Stimulated activated CD8-positive, alpha-beta memory T cell treated with anti-CD3 and anti-CD28 coated beads, Interleukin-7, amount 100 ng/mL, for 4 hours (primary cell): ENCODE results near the gene PADI3.
"Not testable (repeated sequence)": the region's sequence is repeated elsewhere in the genome, so short reads cannot be mapped to it uniquely, and the experiment has no call there.

Source experiments
- DNase-seq, 2 donors: peaks; one replicate each; pipeline ENCODE4 v3.0.0-alpha.2; 2020; ENCODE audit warnings: low read depth in 2 of 2

Gene PADI3

GRCh38 chr1:17304151-17304825 lies 55.4 kb downstream of the PADI3 start:
- DNase-seq = no peak

- DNase-seq = no peak
These were observed 55.9 kb downstream of the PADI3 start for GRCh38 chr1:17304826-17305175.

DNA sequence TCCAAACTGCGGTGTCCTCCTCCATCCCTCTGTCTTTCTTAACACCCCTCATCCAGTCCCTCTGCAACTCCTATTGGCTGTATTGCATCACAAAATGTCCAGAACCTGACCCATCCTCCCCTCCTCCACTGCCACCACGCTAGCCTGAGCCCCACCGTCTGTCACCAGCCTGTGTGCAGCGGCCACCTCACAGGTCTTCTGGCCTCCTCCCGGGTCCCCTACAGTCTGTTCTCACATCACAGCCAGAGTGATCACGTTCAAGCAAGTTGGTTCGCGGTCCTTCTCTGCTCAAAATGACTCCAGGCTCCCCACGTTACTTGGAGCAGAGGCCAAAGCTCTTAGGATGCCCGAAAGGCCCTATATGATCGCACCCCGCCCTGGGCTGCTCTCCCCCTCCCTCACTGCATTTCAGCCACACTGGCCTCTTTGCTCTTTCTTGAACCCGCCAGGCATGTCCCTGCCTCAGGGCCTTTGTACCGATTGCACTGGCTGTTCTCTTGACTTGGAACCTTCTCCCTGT lies 56.7 kb downstream of the PADI3 start:
- no peak for DNase-seq

DNA sequence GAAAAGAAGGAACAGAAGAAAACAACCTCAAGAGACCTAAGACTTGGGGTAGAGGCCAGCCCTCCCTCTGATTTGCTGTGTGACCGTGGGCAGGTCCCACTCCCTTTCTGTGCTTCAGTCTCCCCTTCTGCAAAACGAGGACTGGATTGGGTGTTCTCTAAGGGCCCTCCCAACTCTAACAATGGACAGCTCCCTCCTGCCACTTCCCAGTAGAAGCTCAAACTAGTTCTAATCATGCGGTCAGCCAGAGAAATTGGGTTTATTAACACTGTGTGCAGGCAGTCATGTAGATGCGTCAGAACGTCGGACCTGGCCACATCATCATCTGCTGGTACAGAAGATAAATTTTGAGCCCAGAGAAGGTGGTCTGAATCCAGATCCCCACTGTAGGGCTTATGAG lies 57.5 kb downstream of the PADI3 start:
- DNase-seq = no peak

DNA sequence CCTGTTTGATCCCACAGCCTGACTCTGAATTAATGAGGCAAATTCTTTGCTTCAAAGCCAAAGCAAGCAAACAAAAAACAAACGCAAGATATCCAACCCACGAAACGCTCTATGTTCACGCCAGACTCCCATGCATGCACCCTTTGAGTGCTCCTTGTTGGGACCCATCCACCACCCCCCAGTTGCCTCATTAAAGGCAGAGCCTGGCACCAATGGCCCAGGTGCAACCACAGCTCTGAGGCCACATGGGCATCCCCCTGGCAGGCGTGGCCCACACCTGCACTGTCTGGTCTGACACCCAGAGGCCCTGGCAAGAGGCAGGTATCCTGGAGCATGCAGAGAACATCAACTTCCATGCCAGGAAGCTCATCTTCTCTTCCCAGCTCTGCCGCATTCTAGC lies 58.0 kb downstream of the PADI3 start:
- no peak for DNase-seq

DNA sequence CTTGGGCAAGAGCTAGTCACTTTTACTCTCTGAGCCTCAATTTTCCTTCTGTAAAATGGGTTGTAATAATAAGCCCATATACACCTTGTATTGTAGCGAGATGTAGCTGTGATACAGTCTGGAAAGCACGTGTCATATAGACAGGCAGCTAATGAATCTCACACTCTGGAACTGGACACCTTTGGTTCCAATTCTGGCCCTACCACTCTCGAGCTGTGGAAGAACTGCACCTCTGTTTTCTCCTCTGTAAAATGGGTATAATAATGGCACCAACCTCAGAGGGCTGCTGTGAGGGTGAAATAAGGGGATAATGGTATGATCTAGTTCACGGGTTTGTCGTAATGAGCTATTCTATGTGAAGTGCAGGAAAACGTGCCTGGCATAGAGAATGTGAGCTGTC lies 58.4 kb downstream of the PADI3 start:
- no peak for DNase-seq

GRCh38 chr1:17307946-17308345 lies 59.0 kb downstream of the PADI3 start, which contains the start of gene PADI4:
Gene PADI4 (plus strand): TSS chr1:17308197. CDS start chr1:17308223, 26 bp downstream.
- DNase-seq = no peak

- no peak for DNase-seq
These were observed 59.7 kb downstream of the PADI3 start for GRCh38 chr1:17308593-17308992.

GRCh38 chr1:17309426-17310067 lies 60.6 kb downstream of the PADI3 start:
- no peak for DNase-seq

DNA sequence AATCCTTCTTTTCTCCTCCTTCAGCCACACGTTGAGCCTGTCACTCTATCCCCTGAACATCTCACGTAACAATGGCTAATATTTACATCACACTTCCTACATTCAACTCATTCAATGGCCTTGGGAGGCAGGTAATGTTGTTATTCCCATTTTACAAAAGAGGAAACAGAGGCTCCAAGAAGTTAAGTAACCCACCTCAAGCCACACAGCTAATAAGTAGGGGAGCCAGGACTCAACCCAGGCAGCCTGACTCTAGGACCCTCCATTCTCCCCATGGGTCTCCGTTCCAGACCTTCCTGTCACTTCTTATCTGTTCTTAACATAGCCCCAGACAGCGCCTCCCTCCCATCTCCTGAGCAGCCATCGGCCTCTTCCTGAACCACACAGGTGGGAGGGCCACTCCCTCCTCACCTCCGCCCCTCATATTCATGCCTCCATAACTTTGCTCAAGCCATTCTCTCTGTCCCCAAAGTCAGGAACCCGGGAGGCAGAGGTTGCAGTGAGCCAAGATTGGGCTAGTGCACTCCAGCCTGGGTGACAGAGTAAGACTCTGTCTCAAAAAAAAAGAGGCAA lies 61.3 kb downstream of the PADI3 start:
- no peak for DNase-seq

GRCh38 chr1:17313530-17314309 lies 64.8 kb downstream of the PADI3 start:
- no peak for DNase-seq

GRCh38 chr1:17314491-17314971 lies 65.6 kb downstream of the PADI3 start:
- DNase-seq = no peak

DNA sequence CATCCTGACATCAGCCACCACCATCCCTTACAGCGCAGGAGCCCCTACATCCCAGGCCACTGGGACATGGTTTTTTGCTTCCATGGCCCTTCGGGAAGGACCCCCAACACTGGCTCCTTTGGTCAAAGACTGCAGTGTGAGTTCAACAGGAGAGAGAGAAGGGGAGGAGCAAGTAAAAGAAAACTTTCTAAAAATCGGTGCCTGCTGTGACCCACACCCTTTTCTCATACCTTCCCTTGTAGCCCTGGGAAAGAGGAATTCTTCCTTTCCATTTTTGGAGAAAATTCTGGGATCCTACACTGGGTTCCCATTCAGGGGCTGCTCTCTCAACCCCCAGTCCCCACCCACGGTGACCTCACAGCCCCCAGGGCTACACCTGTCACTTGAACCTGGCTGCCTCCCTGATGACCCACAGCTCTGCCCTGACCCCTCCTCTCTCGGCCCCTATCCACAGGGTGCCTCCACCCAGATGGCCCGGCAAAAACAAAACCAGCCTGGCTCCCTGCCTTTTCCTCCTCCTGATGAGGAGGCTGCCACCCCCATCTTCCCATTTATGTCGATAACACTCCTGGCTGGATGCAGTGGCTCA lies 66.7 kb downstream of the PADI3 start:
- no peak for DNase-seq

DNA sequence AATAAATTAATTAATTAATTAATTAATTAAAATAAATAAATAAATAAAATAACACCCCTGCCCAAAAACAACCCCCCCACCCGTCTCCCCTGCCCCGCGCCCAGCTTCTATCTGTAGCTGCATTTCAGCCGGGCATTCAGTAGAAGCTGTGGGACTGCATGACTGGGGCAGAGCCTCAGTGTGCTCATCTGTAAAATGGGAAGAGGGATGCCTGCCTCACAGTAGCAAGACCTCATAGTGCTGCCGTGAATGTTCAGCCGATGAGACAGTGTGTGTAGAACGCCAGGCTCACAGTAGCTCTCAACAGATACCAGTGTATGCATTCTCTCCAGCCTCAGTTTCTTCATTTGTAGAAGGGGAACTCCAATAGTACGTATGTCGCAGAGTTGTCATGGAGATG lies 67.8 kb downstream of the PADI3 start:
- DNase-seq = no peak

- no peak for DNase-seq
These were observed 69.4 kb downstream of the PADI3 start for GRCh38 chr1:17318262-17318661.

DNA sequence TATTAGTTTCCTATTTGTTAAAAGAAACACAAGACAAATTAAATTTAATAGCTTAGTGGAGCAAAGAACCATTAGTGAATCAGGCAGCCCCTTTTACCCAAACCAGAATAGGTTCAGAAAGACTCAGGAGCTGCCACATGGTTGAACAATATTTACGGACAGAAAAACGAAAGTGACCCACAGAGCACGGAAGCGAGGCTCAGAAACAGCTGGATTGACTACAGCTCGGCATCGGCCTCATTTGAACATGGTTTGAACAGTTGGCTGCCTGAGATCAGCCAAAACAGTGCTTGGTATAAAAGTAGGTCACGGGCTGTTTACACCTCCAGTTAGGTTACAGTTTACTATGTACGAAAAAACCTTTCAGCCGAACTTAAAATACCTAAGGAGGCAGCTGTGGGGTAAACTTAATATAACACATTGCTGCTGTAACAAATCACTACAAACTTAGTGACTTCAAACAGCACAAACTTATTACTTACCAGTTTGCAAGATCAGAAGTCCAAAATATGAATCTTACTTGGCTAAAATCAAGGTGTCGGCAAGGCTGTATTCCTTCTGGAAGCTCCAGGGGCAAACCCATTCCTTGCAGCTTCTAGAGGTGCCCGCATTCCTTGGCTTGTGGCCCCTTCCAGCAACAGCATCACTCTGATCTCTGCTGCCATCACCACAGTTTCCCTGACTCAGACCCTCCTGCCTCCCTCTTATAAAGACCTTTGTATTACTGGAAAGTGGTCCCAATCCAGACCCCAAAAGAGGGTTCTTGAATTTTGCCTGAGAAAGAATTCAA lies 70.9 kb downstream of the PADI3 start:
- no peak for DNase-seq

DNA sequence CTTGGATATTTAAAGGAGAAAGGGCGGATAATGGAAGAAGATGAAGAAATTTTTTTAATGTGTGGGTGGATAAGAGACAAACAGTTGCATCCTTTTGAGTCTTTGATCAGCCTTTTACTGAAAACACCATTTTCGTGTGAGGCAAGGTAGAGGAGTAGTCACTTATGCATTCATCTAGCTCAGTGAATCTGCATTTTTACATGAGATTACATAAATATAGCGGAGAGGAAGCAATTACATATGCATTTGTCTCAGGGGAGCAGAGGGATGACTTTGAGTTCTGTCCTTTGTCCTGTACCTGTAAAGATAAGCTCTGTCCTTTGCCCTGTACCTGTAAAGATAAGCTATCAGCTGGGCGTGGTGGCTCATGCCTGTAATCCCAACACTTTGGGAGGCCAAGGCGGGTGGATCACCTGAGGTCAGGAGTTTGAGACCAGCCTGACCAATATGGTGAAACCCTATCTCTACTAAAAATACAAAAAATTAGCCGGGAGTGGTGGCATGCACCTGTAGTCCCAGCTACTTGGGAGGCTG lies 73.0 kb downstream of the PADI3 start:
- not testable (repeated sequence) for DNase-seq

DNA sequence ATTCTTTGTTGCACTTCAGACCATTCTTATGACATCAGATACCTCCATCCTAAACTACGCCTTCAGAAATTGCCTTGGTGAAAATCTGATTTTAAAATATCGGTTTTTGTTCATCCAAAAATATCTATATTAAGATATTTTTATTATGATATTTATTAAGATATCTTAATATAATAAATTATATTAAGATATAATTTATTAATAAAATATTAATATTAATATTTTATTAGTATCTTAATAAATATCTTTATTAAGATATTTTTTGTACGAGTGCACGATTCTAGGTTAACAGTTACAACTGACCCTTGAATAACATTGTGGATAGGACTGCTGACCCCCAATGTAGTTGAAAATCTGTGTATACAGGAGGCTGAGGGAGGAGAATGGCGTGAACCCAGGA lies 80.0 kb downstream of the PADI3 start:
- no peak for DNase-seq

DNA sequence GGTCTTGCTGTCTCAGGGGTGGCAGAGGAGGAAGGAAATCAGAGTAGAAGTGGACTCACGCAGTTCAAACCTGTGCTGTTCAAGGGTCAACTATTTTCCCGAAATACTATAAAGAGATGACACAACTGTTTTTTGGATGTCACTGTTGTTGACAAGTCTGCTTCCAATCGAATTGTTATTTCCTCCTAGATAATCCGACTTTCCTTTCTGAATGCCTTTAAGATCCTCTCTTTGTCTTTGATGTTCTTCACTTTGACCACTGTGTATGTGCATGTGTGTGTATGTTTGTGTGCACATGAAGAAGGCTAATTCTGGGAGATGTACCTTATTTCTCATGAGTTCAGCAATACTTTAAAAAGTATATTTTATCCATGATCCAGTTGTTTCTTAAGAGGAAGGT lies 80.7 kb downstream of the PADI3 start:
- no peak for DNase-seq

DNA sequence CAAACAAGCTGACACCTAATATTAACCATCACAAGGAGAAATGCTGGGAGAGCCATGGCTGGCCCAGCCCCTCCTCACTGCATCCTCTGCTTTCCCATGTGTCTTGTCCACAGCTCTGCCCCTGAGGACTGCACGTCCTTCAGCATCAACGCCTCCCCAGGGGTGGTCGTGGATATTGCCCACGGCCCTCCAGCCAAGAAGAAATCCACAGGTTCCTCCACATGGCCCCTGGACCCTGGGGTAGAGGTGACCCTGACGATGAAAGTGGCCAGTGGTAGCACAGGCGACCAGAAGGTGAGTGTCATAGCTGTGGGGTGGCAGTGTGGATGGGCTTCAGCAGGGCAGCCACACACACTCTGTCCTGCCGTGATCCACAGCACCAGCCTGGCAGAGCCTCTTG lies 82.0 kb downstream of the PADI3 start:
- no peak for DNase-seq

DNA sequence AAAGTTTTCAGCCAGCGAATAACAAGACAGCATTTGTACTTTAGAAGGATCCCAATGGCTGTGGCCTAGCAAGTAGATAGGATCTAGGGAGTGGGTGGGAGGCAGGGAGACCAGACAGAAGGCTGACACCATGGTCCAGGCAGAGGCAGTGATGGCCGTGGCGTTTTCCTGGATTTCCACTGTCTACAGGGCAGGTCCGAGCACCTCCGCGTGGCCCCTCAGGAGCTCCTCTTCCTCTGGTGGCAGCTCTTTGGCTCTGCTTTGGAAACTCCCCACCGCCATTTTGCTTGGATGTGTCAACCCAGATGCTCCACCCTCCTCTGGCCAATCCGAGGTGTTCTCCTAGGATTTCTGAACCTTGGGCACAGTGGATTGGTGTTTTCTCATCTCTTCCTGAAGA lies 84.2 kb downstream of the PADI3 start:
- DNase-seq = no peak
